ENCODE data around the gene AANAT. TPM values are rescaled to one million over a fixed set of nuclear protein-coding genes. Genes with fewer than 3 reads are reported as not detected.

The AANAT gene
- total RNA-seq, 1 donor from 2014 or later: not detected

GRCh38 chr17:76478730-76479514, 11.5 kb downstream of the AANAT start:
- no peak overlapping the region for H3K4me3 ChIP-seq (ENCODE audit: low read depth, low read length)
- no peak for DNase-seq (ENCODE audit: low read depth)

DNA sequence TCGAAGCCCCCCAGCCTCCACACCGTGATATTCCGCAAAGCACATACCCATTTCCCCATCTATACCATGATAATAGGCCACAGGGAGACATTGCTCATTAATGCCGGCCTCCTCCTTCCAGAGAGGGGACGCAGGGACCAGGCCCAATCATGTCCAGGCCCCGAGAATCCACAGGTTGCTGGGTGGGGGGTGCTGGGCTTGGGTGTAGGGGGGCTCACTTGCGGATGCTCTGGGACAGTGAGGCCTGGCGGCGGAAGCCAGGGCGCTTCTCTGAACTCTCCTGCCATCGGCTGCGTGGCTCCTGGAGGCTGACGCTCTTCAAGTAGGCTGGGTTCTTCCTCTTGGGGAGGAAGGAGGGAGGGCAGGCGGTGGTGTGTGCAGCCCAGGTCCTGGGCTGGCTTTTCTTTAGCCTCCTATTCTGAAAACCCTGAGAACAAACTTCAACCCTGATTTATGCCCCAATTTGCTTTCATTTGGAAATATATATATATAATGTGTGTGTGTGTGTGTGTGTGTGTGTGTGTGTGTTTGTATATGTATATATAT, 12.2 kb downstream of the AANAT start:
- no peak for TF ChIP-seq CTCF (conservative IDR thresholded peaks at IDR 0.05; ENCODE audit: low read depth, low read length)
- no peak overlapping the region for H3K4me3 ChIP-seq (ENCODE audit: low read depth, low read length)
- DNase-seq (ENCODE audit: low read depth): no peak

More at GRCh38 chr17:76478730-76479514, 11.5 kb downstream of the AANAT start:
- TF ChIP-seq CTCF (conservative IDR thresholded peaks at IDR 0.05; ENCODE audit: low read depth, low read length): no peak

DNA sequence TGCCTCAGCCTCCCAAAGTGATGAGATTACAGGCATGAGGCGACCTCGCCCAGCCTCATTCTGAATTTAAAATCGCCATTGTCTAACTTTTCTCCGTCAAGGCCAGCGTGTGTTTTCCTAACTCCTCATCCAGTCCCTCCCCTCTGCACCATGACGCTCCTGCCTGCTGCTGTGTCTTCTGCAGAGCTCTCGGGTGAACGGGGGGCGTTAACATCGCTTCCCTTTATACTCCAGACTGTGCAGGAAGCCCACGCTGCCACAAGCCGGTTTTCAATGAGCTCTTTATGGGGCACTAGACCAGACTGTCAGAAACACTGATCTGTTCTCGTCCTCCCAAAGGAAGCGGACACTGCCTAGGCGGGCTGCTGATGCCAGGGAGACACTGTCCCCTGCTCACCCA, 13.2 kb downstream of the AANAT start:
- no peak overlapping the region for H3K4me3 ChIP-seq (ENCODE audit: low read depth, low read length)
- TF ChIP-seq CTCF (conservative IDR thresholded peaks at IDR 0.05; ENCODE audit: low read depth, low read length): no peak
- no peak for DNase-seq (ENCODE audit: low read depth)

GRCh38 chr17:76481071-76481655, 13.8 kb downstream of the AANAT start:
- no peak for TF ChIP-seq CTCF (conservative IDR thresholded peaks at IDR 0.05; ENCODE audit: low read depth, low read length)
- DNase-seq (ENCODE audit: low read depth): no peak
- H3K4me3 ChIP-seq (ENCODE audit: low read depth, low read length): no peak overlapping the region

GRCh38 chr17:76484228-76484725, 16.9 kb downstream of the AANAT start:
- no peak for TF ChIP-seq CTCF (conservative IDR thresholded peaks at IDR 0.05; ENCODE audit: low read depth, low read length)
- DNase-seq (ENCODE audit: low read depth): no peak

GRCh38 chr17:76485569-76485968, 18.2 kb downstream of the AANAT start:
- H3K4me3 ChIP-seq (ENCODE audit: low read depth, low read length): no peak overlapping the region
- no peak for DNase-seq (ENCODE audit: low read depth)
- no peak for TF ChIP-seq CTCF (conservative IDR thresholded peaks at IDR 0.05; ENCODE audit: low read depth, low read length)

More at GRCh38 chr17:76484228-76484725, 16.9 kb downstream of the AANAT start:
- H3K4me3 ChIP-seq (ENCODE audit: low read depth, low read length): no peak overlapping the region
